Measurements from ENCODE around the gene KDELR3.

The KDELR3 gene

DNA sequence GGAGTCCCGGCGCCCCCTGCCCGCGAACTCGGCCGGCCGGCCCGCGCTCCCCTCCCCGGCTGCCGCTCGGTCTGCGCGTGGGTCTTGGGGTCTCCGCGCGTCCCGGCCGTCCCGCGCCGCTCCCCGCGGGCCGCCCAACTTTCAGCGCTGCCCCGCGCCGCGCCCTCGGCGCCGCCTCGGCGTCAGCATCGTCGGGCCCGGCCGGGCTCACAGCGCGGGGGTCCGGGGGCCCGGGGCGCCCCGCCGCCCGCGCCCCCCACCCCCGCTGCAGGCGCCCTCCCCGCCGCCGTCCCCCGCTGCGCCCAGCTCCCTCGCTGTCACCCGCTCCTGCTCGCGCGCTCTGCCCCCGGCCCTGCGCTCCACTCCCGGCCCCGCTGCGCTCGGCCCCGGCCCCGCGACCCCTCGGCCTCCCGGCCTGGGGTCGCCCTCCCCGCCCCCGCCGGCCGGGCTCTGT, 12.8 kb upstream of the KDELR3 start, which contains the start of gene KCNJ4:
Gene KCNJ4 (minus strand): TSS at position 124 of the 454 bp plus-strand sequence. CDS start 27,067 bp downstream, outside the sequence.
- TF ChIP-seq, protein P1, sequence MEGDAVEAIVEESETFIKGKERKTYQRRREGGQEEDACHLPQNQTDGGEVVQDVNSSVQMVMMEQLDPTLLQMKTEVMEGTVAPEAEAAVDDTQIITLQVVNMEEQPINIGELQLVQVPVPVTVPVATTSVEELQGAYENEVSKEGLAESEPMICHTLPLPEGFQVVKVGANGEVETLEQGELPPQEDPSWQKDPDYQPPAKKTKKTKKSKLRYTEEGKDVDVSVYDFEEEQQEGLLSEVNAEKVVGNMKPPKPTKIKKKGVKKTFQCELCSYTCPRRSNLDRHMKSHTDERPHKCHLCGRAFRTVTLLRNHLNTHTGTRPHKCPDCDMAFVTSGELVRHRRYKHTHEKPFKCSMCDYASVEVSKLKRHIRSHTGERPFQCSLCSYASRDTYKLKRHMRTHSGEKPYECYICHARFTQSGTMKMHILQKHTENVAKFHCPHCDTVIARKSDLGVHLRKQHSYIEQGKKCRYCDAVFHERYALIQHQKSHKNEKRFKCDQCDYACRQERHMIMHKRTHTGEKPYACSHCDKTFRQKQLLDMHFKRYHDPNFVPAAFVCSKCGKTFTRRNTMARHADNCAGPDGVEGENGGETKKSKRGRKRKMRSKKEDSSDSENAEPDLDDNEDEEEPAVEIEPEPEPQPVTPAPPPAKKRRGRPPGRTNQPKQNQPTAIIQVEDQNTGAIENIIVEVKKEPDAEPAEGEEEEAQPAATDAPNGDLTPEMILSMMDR (IDR thresholded peaks at IDR 0.05; ENCODE audit: low read depth, low read length): no peak
- Histone ChIP-seq H3K27ac (peak within 1 kb of the TSS; percentile 71), H3K4me3 (ENCODE audit: low read depth, low read length) (peak within 1 kb of the TSS; percentile 48), H3K9me3 (ENCODE audit: severe bottlenecking) (no peaks in the 10 kb centered on the region), H3K36me3 (no peaks in the 10 kb centered on the region; the same call in 1 of the 2 replicates), H3K27me3 (ENCODE audit: insufficient read depth, low read depth, severe bottlenecking) (no peaks in the 10 kb centered on the region)
- DNase-seq: no peak

DNA sequence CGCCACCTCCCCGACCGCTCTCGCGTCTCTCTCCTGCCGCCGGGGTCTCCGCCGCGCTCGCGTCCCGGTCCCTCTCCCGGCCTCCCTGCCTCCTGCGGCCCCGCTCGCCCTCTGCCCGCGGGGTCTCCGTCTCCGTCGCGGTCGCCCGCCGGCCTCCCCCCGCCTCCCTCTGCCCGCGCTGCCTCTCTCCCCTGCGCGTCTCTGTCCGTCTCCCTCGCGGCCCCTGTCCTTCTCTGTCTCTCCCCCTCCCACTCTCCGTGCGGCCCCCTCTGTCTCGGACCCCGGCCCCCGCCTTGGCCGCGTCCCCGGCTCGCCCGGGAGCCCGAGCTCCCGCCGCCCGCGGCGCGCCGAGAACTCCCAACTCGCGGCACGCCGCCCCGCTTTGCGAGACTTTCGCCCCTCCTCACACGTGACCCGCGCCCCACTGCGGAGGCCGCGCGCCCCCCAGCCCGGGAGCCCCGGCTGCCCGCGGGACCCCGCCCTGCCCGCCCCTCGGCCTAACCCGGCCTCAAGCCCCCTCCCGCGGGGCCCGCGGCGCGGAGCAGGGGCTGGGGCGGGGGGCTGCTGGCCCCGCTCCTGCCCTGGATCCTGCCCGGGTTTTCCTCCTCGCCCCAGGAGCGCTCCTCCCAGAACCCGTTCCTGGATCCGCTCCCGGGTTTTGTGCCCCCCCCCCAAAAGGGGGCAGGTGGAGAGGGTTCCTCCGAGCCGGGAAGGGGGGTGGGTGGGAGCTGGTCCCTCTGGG, 12.2 kb upstream of the KDELR3 start:
- TF ChIP-seq, protein P1 (IDR thresholded peaks at IDR 0.05; ENCODE audit: low read depth, low read length): no peak
- peak; percentile 48 for DNase-seq
- Histone ChIP-seq H3K9me3 (ENCODE audit: severe bottlenecking) (no peaks in the 10 kb centered on the region), H3K36me3 (no peaks in the 10 kb centered on the region; the same call in 1 of the 2 replicates), H3K27ac (peak overlapping the region; percentile 71), H3K27me3 (ENCODE audit: insufficient read depth, low read depth, severe bottlenecking) (no peaks in the 10 kb centered on the region), H3K4me3 (ENCODE audit: low read depth, low read length) (peak overlapping the region; percentile 48)

DNA sequence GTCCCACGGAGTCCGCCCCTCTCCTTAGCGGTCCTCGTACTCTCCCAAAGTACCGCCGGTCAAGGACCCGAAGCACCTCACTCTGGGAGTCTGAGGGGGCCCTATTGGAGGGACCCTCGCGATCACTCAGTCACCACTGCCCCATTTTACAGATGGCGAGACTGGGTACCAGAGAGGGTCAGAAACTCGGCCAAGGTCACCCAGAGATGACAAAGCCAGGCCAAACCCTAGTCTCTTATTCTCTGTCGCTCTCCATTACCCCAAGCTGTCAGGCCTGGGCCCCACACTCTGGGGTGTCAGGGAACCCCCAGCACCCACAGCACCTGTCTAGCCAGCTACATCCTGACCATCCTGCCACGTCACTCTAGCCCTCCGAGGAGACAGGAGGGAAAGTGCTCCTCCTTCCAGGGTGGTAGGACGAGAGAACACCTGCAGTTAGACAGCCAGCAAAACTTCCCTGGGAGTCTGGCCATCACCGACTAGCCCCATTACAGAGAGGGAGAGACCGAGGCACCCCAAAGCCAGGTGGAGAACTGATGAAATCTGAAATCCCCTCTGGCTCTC, 11.5 kb upstream of the KDELR3 start:
- H3K4me3 ChIP-seq (ENCODE audit: low read depth, low read length): peak overlapping the region; percentile 48; the same call in 1 of the 2 replicates
- DNase-seq: no peak
- no peaks in the 10 kb centered on the region; the same call in 1 of the 2 replicates for H3K36me3 ChIP-seq
- peak overlapping the region; percentile 71; the same call in 1 of the 2 replicates for H3K27ac ChIP-seq
- TF ChIP-seq, protein P1 (IDR thresholded peaks at IDR 0.05; ENCODE audit: low read depth, low read length): no peak
- no peaks in the 10 kb centered on the region for H3K9me3 ChIP-seq (ENCODE audit: severe bottlenecking)
- no peaks in the 10 kb centered on the region for H3K27me3 ChIP-seq (ENCODE audit: insufficient read depth, low read depth, severe bottlenecking)

DNA sequence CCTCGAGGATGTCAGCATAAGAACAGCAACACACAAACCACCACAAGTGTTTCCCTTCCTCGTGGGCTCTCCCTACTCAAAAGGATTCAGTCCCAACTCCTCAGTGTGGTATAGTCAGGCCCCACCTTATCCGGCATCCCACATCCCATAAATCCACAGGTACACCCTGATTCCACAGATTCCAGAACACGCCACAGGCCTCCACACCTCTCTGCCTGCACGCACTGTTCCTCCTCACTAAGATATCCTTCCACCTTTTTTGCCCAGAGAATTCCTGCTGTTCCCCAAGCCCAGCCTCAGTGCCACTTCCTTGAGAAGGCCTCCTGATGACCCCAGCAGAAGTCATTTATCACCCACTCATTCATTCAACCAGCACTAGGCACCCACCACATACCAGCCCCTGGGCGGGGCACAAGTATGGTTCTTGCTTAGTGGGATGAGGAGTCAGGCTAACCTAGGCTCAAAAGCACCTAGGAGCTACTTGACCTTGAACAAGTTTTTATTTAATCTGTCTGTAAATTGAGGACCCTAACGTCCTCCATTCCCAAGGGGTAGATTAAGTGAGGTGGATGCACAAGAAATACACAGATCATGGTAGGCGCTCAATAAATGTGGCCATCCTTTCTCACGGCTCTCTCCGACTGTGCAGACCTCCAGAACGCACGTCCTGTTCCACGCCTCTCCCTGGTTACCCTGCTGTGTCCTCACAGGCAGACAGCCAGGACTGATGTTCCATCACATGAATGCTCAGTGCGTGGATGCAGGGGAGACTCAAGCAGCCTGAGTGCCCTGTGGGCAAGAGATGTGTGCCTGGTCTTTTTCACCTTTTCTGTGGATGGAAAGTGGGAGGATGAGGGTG, 10.8 kb upstream of the KDELR3 start:
- TF ChIP-seq, protein P1 (IDR thresholded peaks at IDR 0.05; ENCODE audit: low read depth, low read length): no peak
- Histone ChIP-seq H3K4me3 (ENCODE audit: low read depth, low read length) (no peak overlapping the region), H3K27me3 (ENCODE audit: insufficient read depth, low read depth, severe bottlenecking) (no peaks in the 10 kb centered on the region), H3K9me3 (ENCODE audit: severe bottlenecking) (no peaks in the 10 kb centered on the region), H3K27ac (no peak overlapping the region), H3K36me3 (no peaks in the 10 kb centered on the region)
- no peak for DNase-seq

DNA sequence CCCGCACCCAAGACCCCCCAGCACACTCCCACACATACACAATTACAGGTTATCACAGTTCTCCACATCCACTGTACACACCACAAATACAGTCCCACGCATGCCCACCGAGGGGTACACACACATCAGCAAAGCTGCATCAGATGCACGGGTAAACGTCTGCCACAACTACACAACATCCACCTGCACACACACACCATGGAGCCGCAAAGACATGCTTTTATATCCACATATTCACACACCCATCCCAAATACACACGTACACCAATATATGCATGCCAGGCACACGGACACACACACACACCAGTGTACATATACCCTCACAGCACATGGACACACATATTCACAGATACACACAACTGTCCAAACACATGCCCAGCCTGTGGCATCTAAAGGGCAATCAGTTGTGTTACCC, 7.5 kb upstream of the KDELR3 start:
- H3K36me3 ChIP-seq: no peaks in the 10 kb centered on the region
- H3K4me3 ChIP-seq (ENCODE audit: low read depth, low read length): no peak overlapping the region
- no peaks in the 10 kb centered on the region for H3K27me3 ChIP-seq (ENCODE audit: insufficient read depth, low read depth, severe bottlenecking)
- H3K27ac ChIP-seq: no peak overlapping the region
- no peaks in the 10 kb centered on the region for H3K9me3 ChIP-seq (ENCODE audit: severe bottlenecking)
- DNase-seq: no peak
- TF ChIP-seq, protein P1 (IDR thresholded peaks at IDR 0.05; ENCODE audit: low read depth, low read length): no peak
